ENCODE results near the gene TXNIP.

GRCh38 chr1:145975216-145975615 is 21.2 kb downstream of the TXNIP start:
- TF ChIP-seq, protein P1, sequence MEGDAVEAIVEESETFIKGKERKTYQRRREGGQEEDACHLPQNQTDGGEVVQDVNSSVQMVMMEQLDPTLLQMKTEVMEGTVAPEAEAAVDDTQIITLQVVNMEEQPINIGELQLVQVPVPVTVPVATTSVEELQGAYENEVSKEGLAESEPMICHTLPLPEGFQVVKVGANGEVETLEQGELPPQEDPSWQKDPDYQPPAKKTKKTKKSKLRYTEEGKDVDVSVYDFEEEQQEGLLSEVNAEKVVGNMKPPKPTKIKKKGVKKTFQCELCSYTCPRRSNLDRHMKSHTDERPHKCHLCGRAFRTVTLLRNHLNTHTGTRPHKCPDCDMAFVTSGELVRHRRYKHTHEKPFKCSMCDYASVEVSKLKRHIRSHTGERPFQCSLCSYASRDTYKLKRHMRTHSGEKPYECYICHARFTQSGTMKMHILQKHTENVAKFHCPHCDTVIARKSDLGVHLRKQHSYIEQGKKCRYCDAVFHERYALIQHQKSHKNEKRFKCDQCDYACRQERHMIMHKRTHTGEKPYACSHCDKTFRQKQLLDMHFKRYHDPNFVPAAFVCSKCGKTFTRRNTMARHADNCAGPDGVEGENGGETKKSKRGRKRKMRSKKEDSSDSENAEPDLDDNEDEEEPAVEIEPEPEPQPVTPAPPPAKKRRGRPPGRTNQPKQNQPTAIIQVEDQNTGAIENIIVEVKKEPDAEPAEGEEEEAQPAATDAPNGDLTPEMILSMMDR (conservative IDR thresholded peaks at IDR 0.05; ENCODE audit: low read depth, low read length): no peak
- TF ChIP-seq POLR2A (IDR thresholded peaks at IDR 0.05; ENCODE audit: low read depth, low read length) (no peak), SMC3 (IDR thresholded peaks at IDR 0.05; ENCODE audit: low read depth, low read length) (no peak), RAD21 (IDR thresholded peaks at IDR 0.05; ENCODE audit: low read length) (no peak)
